Endothelial cell of umbilical vein (primary cell): ENCODE results near the gene SQSTM1. TPM values are rescaled to one million over a fixed set of nuclear protein-coding genes. Genes with fewer than 3 reads are reported as not detected.

ENCODE experiments used
- BruUV-seq: library from RNA; stranded (reverse); fragments of 400-500 nt; replicated peaks from 2 replicates; lab custom pipeline; 2021; lab: Mats Ljungman, UMichigan
- CTCF ChIA-PET: fragments of 300-600, 350-600 bp; sonication (Branson Sonifier 250); formaldehyde crosslinking; loops from one replicate; lab custom pipeline; 2021; ENCODE audit warnings: antibody characterized with exemption, inconsistent platforms; lab: Charles Lee
- POLR2A ChIA-PET: fragments of 300-600, 350-600 bp; sonication (Branson Sonifier 250); formaldehyde crosslinking; loops from one replicate; lab custom pipeline; 2021; ENCODE audit warnings: antibody characterized with exemption, inconsistent platforms; lab: Charles Lee
- DNase-seq: peaks from one replicate; pipeline ENCODE4 v3.0.0-alpha.2; 2011; ENCODE audit warnings: low read depth, low spot score
- FAIRE-seq: peaks from 2 replicates; lab custom pipeline; 2011; peaks lifted over from hg19 to GRCh38; lab: Jason Lieb, UNC
- H2AFZ ChIP-seq: 2 replicates; pipeline ENCODE4 v1.6.0; 2012; ENCODE audit warnings: low read depth, low read length, control low read depth, inconsistent platforms
- H3K27ac ChIP-seq: 2 replicates; pipeline ENCODE4 v1.5.1; 2011; ENCODE audit warnings: low read depth, mild to moderate bottlenecking, control low read depth, low read length, moderate library complexity; ENCODE audit not compliant: insufficient read depth
- H3K27me3 ChIP-seq, 2 experiments: 2 replicates each; pipeline versions ENCODE4 v1.6.0 to v1.6.1; 2011; ENCODE audit warnings: low read length in 2 of 2, mixed read lengths in 1 of 2; ENCODE audit not compliant: control insufficient read depth in 2 of 2, insufficient read depth in 2 of 2
- H3K36me3 ChIP-seq, 2 experiments: 2 replicates in 1 of 2; 3 replicates in 1 of 2; pipeline ENCODE4 v1.5.1; 2011; ENCODE audit warnings: low read length in 2 of 2, mild to moderate bottlenecking in 1 of 2, moderate library complexity in 1 of 2; ENCODE audit not compliant: control insufficient read depth in 2 of 2, insufficient read depth in 2 of 2; ENCODE audit errors: extremely low read depth in 1 of 2
- H3K4me1 ChIP-seq: 3 replicates; pipeline ENCODE4 v1.5.1; 2011; ENCODE audit warnings: mild to moderate bottlenecking, low read length; ENCODE audit not compliant: control insufficient read depth, insufficient read depth; ENCODE audit errors: extremely low read depth
- H3K4me2 ChIP-seq: 2 replicates; pipeline ENCODE4 v1.6.1; 2011; ENCODE audit warnings: low read length, control low read depth, mixed read lengths; ENCODE audit not compliant: insufficient read depth
- H3K4me3 ChIP-seq, 3 experiments: fragments of 200-600 bp in 1 of 3; sonication (generic), shearing (Covaris generic) in 1 of 3; replicated peaks in 1 of 3; 2 replicates each; pipeline ENCODE4 v1.5.1; 2011 to 2016; ENCODE audit warnings: control low read depth in 3 of 3, low read length in 3 of 3, mild to moderate bottlenecking in 2 of 3, inconsistent platforms in 1 of 3, low read depth in 1 of 3, moderate library complexity in 1 of 3; ENCODE audit not compliant: insufficient read depth in 1 of 3
- H3K79me2 ChIP-seq: 2 replicates; pipeline ENCODE4 v1.6.0; 2012; ENCODE audit warnings: low read length, inconsistent platforms; ENCODE audit not compliant: control insufficient read depth, insufficient read depth
- H3K9ac ChIP-seq: replicated peaks from 2 replicates; pipeline ENCODE3; 2011; ENCODE audit warnings: low read length, control low read depth; ENCODE audit not compliant: insufficient read depth; ENCODE audit errors: extremely low read depth
- H3K9me1 ChIP-seq: replicated peaks from 3 replicates; pipeline ENCODE4 v1.6.0; 2011; ENCODE audit warnings: mild to moderate bottlenecking, low read length; ENCODE audit not compliant: control insufficient read depth, insufficient read depth; ENCODE audit errors: extremely low read depth
- H3K9me3 ChIP-seq: replicated peaks from 2 replicates; pipeline ENCODE4 v1.5.1; 2012; ENCODE audit warnings: low read length, inconsistent platforms; ENCODE audit not compliant: control insufficient read depth, insufficient read depth
- H4K20me1 ChIP-seq: replicated peaks from 2 replicates; pipeline ENCODE3; 2011; ENCODE audit warnings: mild to moderate bottlenecking, low read length; ENCODE audit not compliant: control insufficient read depth, insufficient read depth; ENCODE audit errors: extremely low read depth
- CTCF ChIP-seq, 2 donors: IDR thresholded peaks; 1 replicate in 1 of 2; 2 replicates in 1 of 2; pipeline ENCODE4 v1.5.1; 2011; ENCODE audit warnings: low read length in 2 of 2, mild to moderate bottlenecking in 2 of 2, moderate library complexity in 2 of 2, control low read depth in 1 of 2, inconsistent platforms in 1 of 2, low read depth in 1 of 2; ENCODE audit not compliant: insufficient read depth in 1 of 2; ENCODE audit errors: extremely low read depth in 1 of 2
- EZH2 ChIP-seq: IDR thresholded peaks from 2 replicates; pipeline ENCODE4 v1.6.1; 2012; ENCODE audit warnings: borderline replicate concordance, low read depth, mild to moderate bottlenecking, moderate library complexity, low read length, inconsistent platforms; ENCODE audit not compliant: severe bottlenecking
- FOS ChIP-seq: IDR thresholded peaks from 2 replicates; pipeline ENCODE4 v1.6.1; 2011; ENCODE audit warnings: mild to moderate bottlenecking, low read length, moderate library complexity, borderline replicate concordance; ENCODE audit not compliant: insufficient read depth
- GATA2 ChIP-seq: IDR thresholded peaks from 2 replicates; pipeline ENCODE4 v1.7.0; 2011; ENCODE audit warnings: low read depth, mild to moderate bottlenecking, moderate library complexity, mixed read lengths, low read length; ENCODE audit not compliant: insufficient read length, insufficient read depth
- JUN ChIP-seq: IDR thresholded peaks from 2 replicates; pipeline ENCODE4 v1.6.1; 2011; ENCODE audit warnings: borderline replicate concordance, low read depth; ENCODE audit not compliant: insufficient read length, insufficient read depth
- MAX ChIP-seq: IDR thresholded peaks from 2 replicates; pipeline ENCODE4 v1.6.1; 2011; ENCODE audit not compliant: insufficient read depth, insufficient read length
- MYC ChIP-seq: IDR thresholded peaks from one replicate; pipeline ENCODE4 v1.6.1; 2011; ENCODE audit warnings: mild to moderate bottlenecking, low read depth, low read length
- POLR2A ChIP-seq: IDR thresholded peaks from 2 replicates; pipeline ENCODE4 v1.6.1; 2012; ENCODE audit warnings: low read depth, mild to moderate bottlenecking, control low read depth, low read length
- POLR2AphosphoS5 ChIP-seq: IDR thresholded peaks from 2 replicates; pipeline ENCODE4 v1.6.1; 2012; ENCODE audit warnings: low read depth, mild to moderate bottlenecking, control low read depth, low read length, moderate library complexity; ENCODE audit not compliant: insufficient read depth
- dilution Hi-C: fragments of 300-500 bp; cut with MboI; formaldehyde crosslinking; loops from one replicate; pipeline ENCODE4 v1.15.0; 2019; ENCODE audit warnings: low sequenced_read_pairs; ENCODE audit not compliant: extremely low pct_ligation_motif_present
- intact Hi-C: fragments of 100-400 bp; cut with micrococcal nuclease; formaldehyde crosslinking; loops from one replicate; pipeline ENCODE4 v1.10.0; 2022
- polyA plus RNA-seq, 4 experiments: library from polyadenylated mRNA; depleted of rRNA in 3 of 4; stranded (reverse) in 3 of 4; unstranded in 1 of 4; fragments of >200 nt; gene quantifications; 2 replicates each; pipeline versions ENCODE4 v1.2.1 to v1.2.3, GENCODE V29; 2011 to 2012; ENCODE audit warnings: missing spikeins in 1 of 4
- total RNA-seq: library from RNA; stranded (reverse); gene quantifications from 2 replicates; pipeline ENCODE4 v1.2.3, GENCODE V29; 2021

The SQSTM1 gene
- total and polyA plus RNA-seq, 2 donors (not counting 3 experiments of a cell fraction or from before 2014, with no cell fraction given), result 302 to 346 TPM

- Histone ChIP-seq H3K79me2 (no peaks in the 10 kb centered on the region), H3K9ac (no peak overlapping the region), H2AFZ (no peak overlapping the region), H3K36me3 (peaks cover 3 to 12% of the 10 kb centered on the region in 2 experiments), H3K4me2 (no peak overlapping the region), H3K9me1 (no peaks in the 10 kb centered on the region), H3K27ac (no peak overlapping the region), H3K9me3 (no peaks in the 10 kb centered on the region), H4K20me1 (no peaks in the 10 kb centered on the region), H3K4me3 (no peak overlapping the region), H3K4me1 (peaks cover 14% of the 10 kb centered on the region), H3K27me3 (no peaks in the 10 kb centered on the region)
- POLR2A ChIA-PET, result interaction anchor here (0.6 to 1.2 kb wide), 2 partner anchors 16 to 157 kb away, joined by 3 to 5 read pairs; partner anchors contain the start of gene HNRNPH1
- DNase-seq (no peak), FAIRE-seq (no peak)
- no TSS peak for BruUV-seq
- CTCF ChIA-PET, result interaction anchor here (0.8 to 1.4 kb wide), 2 partner anchors 8 to 18 kb away, joined by 3 to 6 read pairs; no protein-coding TSS in a partner anchor
- dilution Hi-C loops, result no loop called here
- TF ChIP-seq MAX (no peak), EZH2 (no peak), JUN (no peak), FOS (no peak), GATA2 (no peak), MYC (no peak), POLR2A (no peak), POLR2AphosphoS5 (no peak), CTCF (IDR thresholded peaks at IDR 0.05; ENCODE audit: extremely low read depth in 1 of 2, insufficient read depth in 1 of 2, low read depth in 1 of 2, low read length in 2 of 2) (no peak)
- intact Hi-C loops, result no loop called here
These were observed 40.3 kb upstream of the SQSTM1 start for GRCh38 chr5:179780362-179780761.
